HG03066 (cell line): ENCODE results near the gene FTH1.
"Not testable (repeated sequence)": the region's sequence is repeated elsewhere in the genome, so short reads cannot be mapped to it uniquely, and the experiment has no call there.

ENCODE experiments used
- ATAC-seq: cut with Tn5 transposase; IDR thresholded peaks from one replicate; pipeline ENCODE4 v1.9.1; 2021; ENCODE audit warnings: low read depth; ENCODE audit not compliant: unreplicated experiment

Gene FTH1

GRCh38 chr11:61964058-61964665 lies 3.3 kb downstream of the FTH1 start:
- ATAC-seq, result no peak

- no peak for ATAC-seq
These were observed 4.0 kb downstream of the FTH1 start for GRCh38 chr11:61963282-61964057.

- ATAC-seq, result no peak
These were observed 4.5 kb downstream of the FTH1 start for GRCh38 chr11:61963016-61963281.

- ATAC-seq, result no peak
These were observed 5.0 kb downstream of the FTH1 start for GRCh38 chr11:61962213-61963015.

- ATAC-seq, result no peak
These were observed 5.7 kb downstream of the FTH1 start for GRCh38 chr11:61961570-61962212.

- no peak for ATAC-seq
These were observed 6.9 kb downstream of the FTH1 start for GRCh38 chr11:61960532-61960931.

- no peak for ATAC-seq
These were observed 7.8 kb downstream of the FTH1 start for GRCh38 chr11:61959678-61960077.

- no peak for ATAC-seq
These were observed 8.3 kb downstream of the FTH1 start for GRCh38 chr11:61959114-61959513.

GRCh38 chr11:61958590-61958989 lies 8.8 kb downstream of the FTH1 start:
- no peak for ATAC-seq

DNA sequence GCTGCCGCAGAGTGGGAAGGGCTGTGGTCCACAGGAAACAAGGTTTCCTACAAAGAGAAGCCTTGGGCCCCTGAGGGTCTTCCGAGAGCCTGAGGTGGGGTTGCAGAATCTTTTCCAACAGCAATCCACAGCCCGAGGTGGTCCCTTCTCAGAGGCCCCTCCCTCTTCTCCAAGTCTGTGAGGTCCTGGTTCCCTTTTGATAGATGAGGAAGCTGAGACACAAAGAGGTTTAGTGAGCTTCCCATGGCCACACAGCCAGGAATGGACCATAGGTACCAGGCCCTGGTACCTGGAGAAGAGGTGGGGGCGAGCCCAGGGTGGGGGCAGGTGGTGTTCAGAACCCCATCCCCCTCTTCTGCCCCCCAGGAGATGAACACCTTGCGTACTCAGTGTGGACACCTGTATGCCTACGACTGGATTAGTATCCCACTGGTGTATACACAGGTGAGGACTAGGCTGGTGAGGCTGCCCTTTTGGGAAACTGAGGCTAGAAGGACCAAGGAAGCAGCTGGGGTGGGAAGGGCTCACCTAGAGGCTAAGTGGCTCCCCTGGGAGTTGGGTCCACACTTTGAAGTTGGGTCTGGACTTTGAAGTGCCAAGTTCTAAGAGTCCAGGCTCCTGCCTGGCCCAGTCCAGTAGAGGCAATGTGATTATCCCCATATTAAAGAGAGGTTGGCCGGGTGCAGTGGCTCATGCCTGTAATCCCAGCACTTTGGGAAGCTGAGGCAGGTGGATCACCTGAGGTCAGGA lies 10.2 kb downstream of the FTH1 start:
- ATAC-seq, result no peak

- no peak for ATAC-seq
These were observed 11.0 kb downstream of the FTH1 start for GRCh38 chr11:61956191-61957020.

GRCh38 chr11:61955422-61956135 lies 11.9 kb downstream of the FTH1 start:
- ATAC-seq, result no peak

- no peak for ATAC-seq
These were observed 12.5 kb downstream of the FTH1 start for GRCh38 chr11:61954851-61955421.

- ATAC-seq, result no peak
These were observed 13.2 kb downstream of the FTH1 start for GRCh38 chr11:61954106-61954850.

DNA sequence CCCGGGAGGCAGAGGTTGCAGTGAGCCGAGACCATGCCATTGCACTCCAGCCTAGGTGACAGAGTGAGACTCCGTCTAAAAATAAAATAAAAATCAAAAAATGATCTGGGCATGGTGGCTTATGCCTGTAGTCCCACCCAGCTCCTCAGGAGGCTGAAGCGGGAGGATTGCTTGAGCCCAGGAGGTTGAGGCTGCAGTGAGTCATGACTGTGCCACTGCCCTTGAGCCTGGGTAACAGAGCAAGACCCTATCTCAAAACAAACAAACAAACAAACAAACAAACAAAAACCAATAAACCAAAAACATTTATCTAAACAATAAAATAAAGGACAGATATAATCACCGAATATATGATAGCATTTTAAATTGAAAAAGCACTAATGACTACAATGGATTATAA lies 13.8 kb downstream of the FTH1 start:
- ATAC-seq, result not testable (repeated sequence)

DNA sequence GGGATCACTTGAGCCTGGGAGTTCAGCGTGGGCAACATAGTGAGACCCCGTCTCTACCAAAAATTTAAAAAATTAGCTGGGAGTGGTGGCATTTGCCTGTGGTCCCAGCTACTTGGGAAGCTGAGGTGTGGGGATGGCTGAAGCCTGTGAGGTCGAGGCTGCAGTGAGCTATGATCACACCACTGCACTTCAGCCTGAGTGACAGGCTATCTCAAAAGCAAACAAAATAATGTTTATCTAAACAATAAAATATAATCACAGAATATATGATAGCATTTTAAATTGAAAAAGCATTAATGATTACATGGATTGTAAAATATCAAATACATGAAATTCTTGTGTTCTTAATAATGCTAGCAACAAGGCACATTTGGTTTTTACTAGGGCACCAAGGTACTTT lies 14.6 kb downstream of the FTH1 start:
- ATAC-seq, result no peak

DNA sequence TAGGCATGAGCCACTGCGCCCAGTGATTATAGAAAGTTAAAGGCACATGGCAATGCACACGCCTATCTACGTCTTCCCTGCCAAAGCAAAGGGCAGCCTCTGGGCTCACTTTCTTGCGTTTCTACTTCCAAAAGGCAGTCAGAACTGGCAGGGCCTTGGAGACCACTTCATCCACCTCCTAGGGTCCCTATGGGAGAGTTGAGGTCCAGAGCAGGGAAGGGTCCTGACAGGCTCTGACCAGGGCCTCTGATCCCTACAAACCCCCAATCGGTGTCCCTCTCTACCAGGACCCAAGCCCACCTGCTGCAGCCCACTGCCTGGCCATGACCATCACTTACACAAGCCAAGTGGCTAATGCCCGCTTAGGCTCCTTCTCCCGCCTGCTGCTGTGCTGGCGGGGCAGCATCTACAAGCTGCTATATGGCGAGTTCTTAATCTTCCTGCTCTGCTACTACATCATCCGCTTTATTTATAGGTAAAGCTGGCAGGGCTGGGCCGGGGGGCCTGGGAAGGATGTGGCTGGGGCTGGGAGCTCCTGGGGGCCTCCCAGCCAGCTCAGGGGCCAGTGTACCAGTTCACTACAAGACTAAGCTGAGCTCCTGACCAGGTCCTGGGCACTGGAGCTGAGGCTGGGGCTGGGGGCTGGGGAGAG lies 15.8 kb downstream of the FTH1 start:
- ATAC-seq, result no peak
